Measurements from ENCODE around the gene STAG2. TPM values are rescaled to one million over a fixed set of nuclear protein-coding genes. Genes with fewer than 3 reads are reported as not detected.
"Not testable (repeated sequence)": the region's sequence is repeated elsewhere in the genome, so short reads cannot be mapped to it uniquely, and the experiment has no call there.

Gene STAG2
- total RNA-seq, 1 experiment from 2014 or later: 66.3 TPM

- ChIA-PET POLR2A (no interaction called here), RAD21 (ENCODE audit: low non-redundant PET in 1 of 2, low total read pairs in 2 of 2, uncharacterized antibody in 2 of 2, unreplicated experiment in 2 of 2) (no interaction called here), CTCF (no interaction called here)
- no peaks in the 10 kb centered on the region for H3K4me1 ChIP-seq (ENCODE audit: control insufficient read depth in 1 of 2, insufficient read depth in 2 of 2, low read length in 2 of 2)
- no peak overlapping the region for H3K27ac ChIP-seq (ENCODE audit: low read depth, low read length)
- H3K9me3 ChIP-seq (ENCODE audit: control insufficient read depth in 1 of 2, insufficient read depth in 1 of 2, low read depth in 1 of 2, low read length in 2 of 2): no peaks in the 10 kb centered on the region
- H3K4me2 ChIP-seq (ENCODE audit: low read length): no peak overlapping the region
- DNase-seq (ENCODE audit: low read depth, low spot score): no peak
- H3K36me3 ChIP-seq (ENCODE audit: control insufficient read depth in 1 of 2, insufficient read depth in 2 of 2, low read length in 2 of 2): no peaks in the 10 kb centered on the region
- H3K9ac ChIP-seq (ENCODE audit: low read length): no peak overlapping the region
- intact Hi-C loops (cut with micrococcal nuclease): no loop called here
- no peaks in the 10 kb centered on the region for H4K20me1 ChIP-seq (ENCODE audit: insufficient read depth)
- no peak overlapping the region for H2AFZ ChIP-seq (ENCODE audit: low read depth, low read length, poor library complexity, severe bottlenecking)
- no peaks in the 10 kb centered on the region for H3K9me2 ChIP-seq (ENCODE audit: insufficient read depth)
- no TSS peak for BruUV-seq (replicated peaks)
- no peaks in the 10 kb centered on the region for H3K27me3 ChIP-seq (ENCODE audit: insufficient read depth, low read length)
- TF ChIP-seq ELF1 (IDR thresholded peaks at IDR 0.05; ENCODE audit: borderline replicate concordance, low read depth) (no peak), CTCF (IDR thresholded peaks at IDR 0.05 in 2 of 3, conservative IDR thresholded peaks at IDR 0.05 in 1 of 3; ENCODE audit: borderline replicate concordance in 1 of 3, insufficient read depth in 1 of 3, low read depth in 2 of 3, low read length in 2 of 3) (peak in 2 of 3 experiments; percentile 13 to 20; a peak in 2 of 6 replicates)
- H3K4me3 ChIP-seq (replicated peaks in 1 of 2; ENCODE audit: low read depth in 1 of 2, low read length in 2 of 2): no peak overlapping the region
- H3K79me2 ChIP-seq (ENCODE audit: insufficient read depth, low read length): no peaks in the 10 kb centered on the region
- peak; percentile 80 for ATAC-seq
Measured at GRCh38 chrX:124127496-124127895, 166.0 kb downstream of the STAG2 start.

GRCh38 chrX:124132437-124132836 lies 170.9 kb downstream of the STAG2 start:
- not testable (repeated sequence) for ATAC-seq; DNase-seq (ENCODE audit: low read depth, low spot score); H3K79me2 ChIP-seq (ENCODE audit: insufficient read depth, low read length)

More at GRCh38 chrX:124132437-124132836, 170.9 kb downstream of the STAG2 start:
- H3K27ac ChIP-seq (ENCODE audit: low read depth, low read length); H2AFZ ChIP-seq (ENCODE audit: low read depth, low read length, poor library complexity, severe bottlenecking); RAD21 ChIA-PET (ENCODE audit: low non-redundant PET in 1 of 2, low total read pairs in 2 of 2, uncharacterized antibody in 2 of 2, unreplicated experiment in 2 of 2); H3K9me3 ChIP-seq (ENCODE audit: control insufficient read depth in 1 of 2, insufficient read depth in 1 of 2, low read depth in 1 of 2, low read length in 2 of 2); CTCF ChIA-PET; H3K4me3 ChIP-seq (replicated peaks in 1 of 2; ENCODE audit: low read depth in 1 of 2, low read length in 2 of 2); POLR2A ChIA-PET; H3K9me2 ChIP-seq (ENCODE audit: insufficient read depth); H3K4me2 ChIP-seq (ENCODE audit: low read length); H4K20me1 ChIP-seq (ENCODE audit: insufficient read depth); H3K4me1 ChIP-seq (ENCODE audit: control insufficient read depth in 1 of 2, insufficient read depth in 2 of 2, low read length in 2 of 2); H3K27me3 ChIP-seq (ENCODE audit: insufficient read depth, low read length); intact Hi-C loops (cut with micrococcal nuclease); H3K36me3 ChIP-seq (ENCODE audit: control insufficient read depth in 1 of 2, insufficient read depth in 2 of 2, low read length in 2 of 2); H3K9ac ChIP-seq (ENCODE audit: low read length); BruUV-seq (replicated peaks): not testable (repeated sequence)

Measured in HCT116 (cell line).